Keratinocyte (primary cell): Measurements from ENCODE around the gene COL8A2. TPM values are rescaled to one million over a fixed set of nuclear protein-coding genes. Genes with fewer than 3 reads are reported as not detected.
A peak's percentile ranks its signal among the peaks of the same experiment; 100 is the strongest.

ENCODE experiments used
- DNase-seq: peaks from one replicate; pipeline ENCODE4 v3.0.0-alpha.2; 2011; ENCODE audit warnings: low read depth, missing footprints, low spot score
- FAIRE-seq: peaks from 2 replicates; lab custom pipeline; 2011; peaks lifted over from hg19 to GRCh38; lab: Jason Lieb, UNC
- H2AFZ ChIP-seq: 2 replicates; pipeline ENCODE4 v1.6.0; 2012; ENCODE audit warnings: low read length, control low read depth, inconsistent platforms; ENCODE audit not compliant: control insufficient read depth
- H3K27ac ChIP-seq: 2 replicates; pipeline ENCODE4 v1.5.1; 2011; ENCODE audit warnings: low read length; ENCODE audit not compliant: control insufficient read depth, insufficient read depth
- H3K27me3 ChIP-seq: 3 replicates; pipeline ENCODE4 v1.6.0; 2011; ENCODE audit warnings: low read length; ENCODE audit not compliant: control insufficient read depth, insufficient read depth; ENCODE audit errors: extremely low read depth
- H3K36me3 ChIP-seq, 2 experiments: 2 replicates in 1 of 2; 3 replicates in 1 of 2; pipeline ENCODE4 v1.5.1; 2011; ENCODE audit warnings: low read length in 2 of 2, mild to moderate bottlenecking in 1 of 2; ENCODE audit not compliant: control insufficient read depth in 2 of 2, insufficient read depth in 2 of 2; ENCODE audit errors: extremely low read depth in 1 of 2
- H3K4me1 ChIP-seq: 3 replicates; pipeline ENCODE4 v1.5.1; 2011; ENCODE audit warnings: low read length; ENCODE audit not compliant: control insufficient read depth, insufficient read depth; ENCODE audit errors: extremely low read depth
- H3K4me2 ChIP-seq: 3 replicates; pipeline ENCODE4 v1.6.0; 2011; ENCODE audit warnings: low read depth, low read length; ENCODE audit not compliant: control insufficient read depth, insufficient read depth; ENCODE audit errors: extremely low read depth
- H3K4me3 ChIP-seq, 3 experiments: fragments of 200-600 bp in 1 of 3; sonication (generic) in 1 of 3; 2 replicates in 2 of 3; 3 replicates in 1 of 3; pipeline ENCODE4 v1.5.1; 2011 to 2016; ENCODE audit warnings: low read length in 3 of 3, mild to moderate bottlenecking in 3 of 3, control low read depth in 2 of 3, inconsistent platforms in 1 of 3, low read depth in 1 of 3, mixed read lengths in 1 of 3, mixed run types in 1 of 3, moderate library complexity in 1 of 3; ENCODE audit not compliant: control insufficient read depth in 2 of 3, insufficient read depth in 2 of 3; ENCODE audit errors: extremely low read depth in 1 of 3
- H3K79me2 ChIP-seq: 2 replicates; pipeline ENCODE4 v1.6.0; 2012; ENCODE audit warnings: low read length; ENCODE audit not compliant: control insufficient read depth, insufficient read depth
- H3K9ac ChIP-seq: 3 replicates; pipeline ENCODE4 v1.6.0; 2011; ENCODE audit warnings: low read length; ENCODE audit not compliant: control insufficient read depth, insufficient read depth; ENCODE audit errors: extremely low read depth
- H3K9me1 ChIP-seq: 3 replicates; pipeline ENCODE4 v1.6.0; 2011; ENCODE audit warnings: low read length; ENCODE audit not compliant: control insufficient read depth, insufficient read depth; ENCODE audit errors: extremely low read depth
- H3K9me3 ChIP-seq: 2 replicates; pipeline ENCODE4 v1.5.1; 2012; ENCODE audit warnings: low read depth, low read length; ENCODE audit not compliant: control insufficient read depth
- H4K20me1 ChIP-seq: 3 replicates; pipeline ENCODE4 v1.6.0; 2011; ENCODE audit warnings: low read length; ENCODE audit not compliant: control insufficient read depth, insufficient read depth; ENCODE audit errors: extremely low read depth
- EZH2 ChIP-seq: IDR thresholded peaks from one replicate; pipeline ENCODE4 v1.6.1; 2012; ENCODE audit warnings: inconsistent platforms, mild to moderate bottlenecking, low read length, moderate library complexity
- dilution Hi-C: fragments of 300-500 bp; cut with MboI; formaldehyde crosslinking; loops from one replicate; pipeline ENCODE4 v1.7.0; 2020; ENCODE audit warnings: low sequenced_read_pairs; ENCODE audit not compliant: extremely low pct_ligation_motif_present
- polyA plus RNA-seq, 5 experiments: library from polyadenylated mRNA; depleted of rRNA in 3 of 5; stranded (reverse) in 3 of 5; stranded (forward) in 1 of 5; unstranded in 1 of 5; fragments of >200 nt; gene quantifications; 1 replicate in 1 of 5; 2 replicates in 3 of 5; 3 replicates in 1 of 5; pipeline versions ENCODE4 v1.2.1 to v1.2.3, GENCODE V29; 2011 to 2012; ENCODE audit warnings: missing spikeins in 2 of 5, low read depth in 1 of 5, low replicate concordance in 1 of 5
- TF ChIP-seq, protein P1 (sequence below), 3 experiments: IDR thresholded peaks in 1 of 3; conservative IDR thresholded peaks in 1 of 3; optimal IDR thresholded peaks in 1 of 3; 2 replicates in 2 of 3; 3 replicates in 1 of 3; pipeline versions ENCODE3 to v1.5.1; 2011; ENCODE audit warnings: low read length in 3 of 3, mild to moderate bottlenecking in 3 of 3, moderate library complexity in 2 of 3, control low read depth in 1 of 3, inconsistent platforms in 1 of 3; ENCODE audit not compliant: insufficient read depth in 2 of 3; ENCODE audit errors: extremely low read depth in 1 of 3

The COL8A2 gene
- polyA plus RNA-seq, 1 donor (not counting 4 experiments of a cell fraction or from before 2014, with no cell fraction given), result 0.09 TPM

DNA sequence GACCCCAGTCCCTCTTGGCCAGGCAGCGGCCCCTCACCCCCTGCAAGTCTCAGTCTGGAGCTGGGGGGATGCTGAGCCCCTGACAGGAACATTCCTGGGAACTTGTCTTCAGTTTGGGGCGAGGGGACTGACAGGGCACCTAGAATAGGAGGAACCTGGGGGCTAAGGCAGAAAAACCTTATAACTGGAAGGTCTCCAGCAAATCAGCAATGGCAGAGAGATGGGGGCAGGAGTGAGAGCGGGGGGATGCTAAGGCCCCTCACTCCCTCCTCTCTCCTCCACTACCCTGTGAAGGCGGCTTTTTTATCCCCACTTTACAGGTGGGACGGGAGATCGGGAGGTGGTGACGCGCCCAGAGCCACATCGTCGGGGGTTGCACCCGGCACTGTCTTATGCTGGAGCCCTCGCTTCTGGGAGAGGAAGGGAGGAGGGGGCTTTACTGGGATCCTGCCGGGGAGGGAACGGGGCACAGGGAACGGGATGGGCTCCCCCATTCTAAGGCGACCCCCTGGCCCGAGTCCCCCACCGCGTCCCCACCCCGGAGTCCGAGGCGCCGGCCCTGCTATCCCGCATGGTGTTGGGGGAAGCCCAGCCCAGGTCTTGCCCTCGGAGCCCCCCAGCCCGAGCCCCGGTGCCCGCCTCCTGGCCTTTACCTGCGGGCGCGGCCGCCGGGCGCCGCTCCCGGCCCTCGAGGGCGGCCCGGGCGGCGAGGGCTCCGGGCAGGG lies 456 bp downstream of the COL8A2 start:
- Histone ChIP-seq H3K36me3 (no peaks in the 10 kb centered on the region), H3K4me3 (no peak overlapping the region), H3K9me3 (no peaks in the 10 kb centered on the region), H2AFZ (no peak overlapping the region), H3K79me2 (no peaks in the 10 kb centered on the region), H3K27me3 (peaks cover 28% of the 10 kb centered on the region), H4K20me1 (no peaks in the 10 kb centered on the region), H3K4me1 (peaks cover 8% of the 10 kb centered on the region), H3K4me2 (no peak overlapping the region), H3K9ac (no peak overlapping the region), H3K27ac (no peak overlapping the region), H3K9me1 (no peaks in the 10 kb centered on the region)
- FAIRE-seq (no peak), DNase-seq (no peak)
- dilution Hi-C loops, result no loop called here
- peak; percentile 78 for TF ChIP-seq EZH2
- TF ChIP-seq, protein P1, sequence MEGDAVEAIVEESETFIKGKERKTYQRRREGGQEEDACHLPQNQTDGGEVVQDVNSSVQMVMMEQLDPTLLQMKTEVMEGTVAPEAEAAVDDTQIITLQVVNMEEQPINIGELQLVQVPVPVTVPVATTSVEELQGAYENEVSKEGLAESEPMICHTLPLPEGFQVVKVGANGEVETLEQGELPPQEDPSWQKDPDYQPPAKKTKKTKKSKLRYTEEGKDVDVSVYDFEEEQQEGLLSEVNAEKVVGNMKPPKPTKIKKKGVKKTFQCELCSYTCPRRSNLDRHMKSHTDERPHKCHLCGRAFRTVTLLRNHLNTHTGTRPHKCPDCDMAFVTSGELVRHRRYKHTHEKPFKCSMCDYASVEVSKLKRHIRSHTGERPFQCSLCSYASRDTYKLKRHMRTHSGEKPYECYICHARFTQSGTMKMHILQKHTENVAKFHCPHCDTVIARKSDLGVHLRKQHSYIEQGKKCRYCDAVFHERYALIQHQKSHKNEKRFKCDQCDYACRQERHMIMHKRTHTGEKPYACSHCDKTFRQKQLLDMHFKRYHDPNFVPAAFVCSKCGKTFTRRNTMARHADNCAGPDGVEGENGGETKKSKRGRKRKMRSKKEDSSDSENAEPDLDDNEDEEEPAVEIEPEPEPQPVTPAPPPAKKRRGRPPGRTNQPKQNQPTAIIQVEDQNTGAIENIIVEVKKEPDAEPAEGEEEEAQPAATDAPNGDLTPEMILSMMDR (optimal IDR thresholded peaks at IDR 0.05 in 1 of 3, IDR thresholded peaks at IDR 0.05 in 1 of 3, conservative IDR thresholded peaks at IDR 0.05 in 1 of 3; ENCODE audit: extremely low read depth in 1 of 3, insufficient read depth in 2 of 3, low read length in 3 of 3), result no peak

DNA sequence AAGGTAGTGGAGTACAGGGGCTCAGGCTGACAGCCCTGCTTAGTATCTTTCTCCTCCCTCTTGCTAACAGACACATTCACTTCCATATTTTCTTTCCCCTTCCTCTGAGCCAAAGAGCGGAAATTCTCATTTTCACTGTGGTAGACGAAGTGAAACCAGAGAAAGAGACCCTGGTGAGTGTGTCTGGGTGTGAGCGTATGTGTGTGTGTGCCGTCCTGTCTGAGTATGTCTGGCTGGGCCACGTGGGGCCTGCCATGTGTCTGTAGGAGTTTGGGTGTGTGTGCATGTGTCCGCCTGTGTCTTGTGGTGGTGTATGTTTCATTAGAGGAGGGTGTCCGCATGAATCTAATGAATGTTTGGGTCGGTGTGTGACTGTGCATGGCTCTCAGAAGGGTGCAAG lies 1.7 kb downstream of the COL8A2 start:
- H3K9me1 ChIP-seq, result no peaks in the 10 kb centered on the region
- H3K4me3 ChIP-seq, result no peak overlapping the region
- H3K4me2 ChIP-seq, result no peak overlapping the region
- H3K9ac ChIP-seq, result no peak overlapping the region
- DNase-seq (no peak), FAIRE-seq (no peak)
- TF ChIP-seq, protein P1 (optimal IDR thresholded peaks at IDR 0.05 in 1 of 3, IDR thresholded peaks at IDR 0.05 in 1 of 3, conservative IDR thresholded peaks at IDR 0.05 in 1 of 3; ENCODE audit: extremely low read depth in 1 of 3, insufficient read depth in 2 of 3, low read length in 3 of 3), result no peak
- no peak for TF ChIP-seq EZH2
- no peaks in the 10 kb centered on the region for H3K79me2 ChIP-seq
- no peaks in the 10 kb centered on the region for H3K36me3 ChIP-seq
- no peaks in the 10 kb centered on the region for H3K9me3 ChIP-seq
- no peak overlapping the region for H2AFZ ChIP-seq
- H4K20me1 ChIP-seq, result no peaks in the 10 kb centered on the region
- H3K27me3 ChIP-seq, result peaks cover 28% of the 10 kb centered on the region
- H3K4me1 ChIP-seq, result peaks cover 7% of the 10 kb centered on the region
- dilution Hi-C loops, result no loop called here
- H3K27ac ChIP-seq, result no peak overlapping the region
